Central memory CD8-positive, alpha-beta T cell (primary cell): ENCODE data around the gene LPAR6.

Experiments
- ATAC-seq: fragments of 150-1000 bp; cut with Tn5 transposase; replicated peaks from 2 replicates; pipeline ENCODE4 v1.10.0; 2022; ENCODE audit warnings: mild to moderate bottlenecking, moderate FRiP score, moderate number of reproducible peaks; ENCODE audit not compliant: poor library complexity, severe bottlenecking; ENCODE audit errors: extremely low read depth
- DNase-seq, 2 donors: peaks; one replicate each; pipeline ENCODE4 v3.0.0; 2021; ENCODE audit warnings: low spot score in 2 of 2
- H3K27ac Mint-ChIP-seq: one replicate; pipeline ENCODE4 v1.8.0; 2022; ENCODE audit warnings: low read depth, mild to moderate bottlenecking, moderate library complexity, mixed read lengths
- H3K27me3 Mint-ChIP-seq: one replicate; pipeline ENCODE4 v1.8.0; 2022; ENCODE audit warnings: mixed read lengths
- H3K36me3 Mint-ChIP-seq: one replicate; pipeline ENCODE4 v1.8.0; 2022; ENCODE audit warnings: mild to moderate bottlenecking, moderate library complexity, mixed read lengths; ENCODE audit not compliant: insufficient read depth
- H3K4me1 Mint-ChIP-seq: one replicate; pipeline ENCODE4 v1.8.0; 2022; ENCODE audit warnings: mixed read lengths
- H3K4me3 Mint-ChIP-seq: one replicate; pipeline ENCODE4 v1.8.0; 2022; ENCODE audit warnings: mild to moderate bottlenecking, moderate library complexity, mixed read lengths
- H3K9me3 Mint-ChIP-seq: one replicate; pipeline ENCODE4 v1.8.0; 2022; ENCODE audit warnings: mixed read lengths

Gene LPAR6

GRCh38 chr13:48393030-48393697 lies 19.7 kb downstream of the LPAR6 start:
- Mint-ChIP-seq H3K9me3 (no peaks in the 10 kb centered on the region), H3K27me3 (no peaks in the 10 kb centered on the region), H3K27ac (peak overlapping the region; percentile 47), H3K4me3 (no peak overlapping the region), H3K4me1 (peaks cover 27% of the 10 kb centered on the region), H3K36me3 (peaks cover 2% of the 10 kb centered on the region)
- ATAC-seq (no peak), DNase-seq (no peak)

- H3K9me3 Mint-ChIP-seq = no peaks in the 10 kb centered on the region
- ATAC-seq (no peak), DNase-seq (no peak)
- peaks cover 2% of the 10 kb centered on the region for H3K36me3 Mint-ChIP-seq
- no peak overlapping the region for H3K4me3 Mint-ChIP-seq
- no peaks in the 10 kb centered on the region for H3K27me3 Mint-ChIP-seq
- peaks cover 21% of the 10 kb centered on the region for H3K4me1 Mint-ChIP-seq
- no peak overlapping the region for H3K27ac Mint-ChIP-seq
Measured at GRCh38 chr13:48391257-48391656, 21.7 kb downstream of the LPAR6 start.

GRCh38 chr13:48386816-48387215 lies 26.1 kb downstream of the LPAR6 start:
- peaks cover 9% of the 10 kb centered on the region for H3K36me3 Mint-ChIP-seq

GRCh38 chr13:48383384-48383783 lies 29.5 kb downstream of the LPAR6 start:
- peaks cover 24% of the 10 kb centered on the region for H3K36me3 Mint-ChIP-seq
- H3K27ac Mint-ChIP-seq = no peak overlapping the region
- DNase-seq = no peak
- no peak overlapping the region for H3K4me3 Mint-ChIP-seq
- H3K27me3 Mint-ChIP-seq = no peaks in the 10 kb centered on the region
- H3K4me1 Mint-ChIP-seq = peaks cover 7% of the 10 kb centered on the region
- H3K9me3 Mint-ChIP-seq = no peaks in the 10 kb centered on the region
- ATAC-seq = no peak

More at GRCh38 chr13:48386816-48387215, 26.1 kb downstream of the LPAR6 start:
- H3K27me3 Mint-ChIP-seq = no peaks in the 10 kb centered on the region
- ATAC-seq (no peak), DNase-seq (no peak)
- no peaks in the 10 kb centered on the region for H3K9me3 Mint-ChIP-seq
- H3K27ac Mint-ChIP-seq = no peak overlapping the region
- peaks cover 21% of the 10 kb centered on the region for H3K4me1 Mint-ChIP-seq
- H3K4me3 Mint-ChIP-seq = no peak overlapping the region

- Mint-ChIP-seq H3K27me3 (no peaks in the 10 kb centered on the region), H3K4me3 (no peak overlapping the region), H3K9me3 (no peaks in the 10 kb centered on the region), H3K4me1 (peaks cover 6% of the 10 kb centered on the region), H3K27ac (no peak overlapping the region), H3K36me3 (peaks cover 27% of the 10 kb centered on the region)
- DNase-seq (no peak), ATAC-seq (no peak)
Measured at GRCh38 chr13:48380581-48380980, 32.3 kb downstream of the LPAR6 start.

- Mint-ChIP-seq H3K4me1 (no peaks in the 10 kb centered on the region), H3K27me3 (no peaks in the 10 kb centered on the region), H3K9me3 (no peaks in the 10 kb centered on the region), H3K36me3 (peaks cover 33% of the 10 kb centered on the region), H3K27ac (no peak overlapping the region), H3K4me3 (no peak overlapping the region)
- ATAC-seq (no peak), DNase-seq (no peak)
Measured at GRCh38 chr13:48377857-48378256, 35.1 kb downstream of the LPAR6 start.

GRCh38 chr13:48370815-48371214 lies 42.1 kb downstream of the LPAR6 start:
- no peak overlapping the region for H3K27ac Mint-ChIP-seq

GRCh38 chr13:48369988-48370387 lies 42.9 kb downstream of the LPAR6 start:
- H3K9me3 Mint-ChIP-seq = no peaks in the 10 kb centered on the region

More at GRCh38 chr13:48370815-48371214, 42.1 kb downstream of the LPAR6 start:
- H3K9me3 Mint-ChIP-seq = no peaks in the 10 kb centered on the region
- H3K4me3 Mint-ChIP-seq = no peak overlapping the region
- H3K27me3 Mint-ChIP-seq = no peaks in the 10 kb centered on the region
- DNase-seq (no peak), ATAC-seq (no peak)
- peaks cover 16% of the 10 kb centered on the region for H3K36me3 Mint-ChIP-seq
- no peaks in the 10 kb centered on the region for H3K4me1 Mint-ChIP-seq

More at GRCh38 chr13:48369988-48370387, 42.9 kb downstream of the LPAR6 start:
- Mint-ChIP-seq H3K4me1 (no peaks in the 10 kb centered on the region), H3K4me3 (no peak overlapping the region), H3K27me3 (no peaks in the 10 kb centered on the region), H3K36me3 (peaks cover 13% of the 10 kb centered on the region), H3K27ac (no peak overlapping the region)
- no peak for ATAC-seq
- no peak for DNase-seq
